Gastroesophageal sphincter (tissue), 3 donors: ENCODE data around the gene ARHGAP42.

Experiments
- CTCF ChIP-seq, 4 experiments: fragments of 200-600 bp in 2 of 4; fragments of 450-650 bp in 2 of 4; sonication (generic) in 1 of 4; IDR thresholded peaks; one replicate each; pipeline ENCODE4 v1.5.1; 2017 to 2019; ENCODE audit warnings: antibody characterized with exemption in 4 of 4, mild to moderate bottlenecking in 2 of 4, moderate library complexity in 2 of 4
- POLR2A ChIP-seq, 2 donors: fragments of 450-650 bp; IDR thresholded peaks; one replicate each; pipeline ENCODE4 v1.6.1; 2017; ENCODE audit warnings: antibody characterized with exemption in 2 of 2, mild to moderate bottlenecking in 2 of 2, moderate library complexity in 1 of 2

- TF ChIP-seq CTCF (IDR thresholded peaks at IDR 0.05) (peak; percentile 13 to 59 (median 48)), POLR2A (IDR thresholded peaks at IDR 0.05) (no peak)
Measured at GRCh38 chr11:100682247-100682969, 4.7 kb upstream of the ARHGAP42 start.
